DOHH2 (cell line): ENCODE measurements around the gene TMEM267.
"Not testable (repeated sequence)": the region's sequence is repeated elsewhere in the genome, so short reads cannot be mapped to it uniquely, and the experiment has no call there.

Source experiments
- H3F3A ChIP-seq: fragments of 200-600 bp; sonication (generic), shearing (Covaris generic); 2 replicates; pipeline ENCODE4 v1.6.0; 2016; ENCODE audit warnings: antibody characterized with exemption, mild to moderate bottlenecking; ENCODE audit not compliant: control insufficient read depth, insufficient read depth
- H3K27ac ChIP-seq: fragments of 200-600 bp; sonication (generic); 2 replicates; pipeline ENCODE4 v1.5.1; 2014; ENCODE audit warnings: low read depth, mild to moderate bottlenecking, low read length, moderate library complexity
- H3K27me3 ChIP-seq: fragments of 200-600 bp; sonication (generic); 2 replicates; pipeline ENCODE4 v1.6.1; 2014; ENCODE audit warnings: mild to moderate bottlenecking, low read length, mixed read lengths; ENCODE audit not compliant: control insufficient read depth
- H3K36me3 ChIP-seq: fragments of 200-600 bp; sonication (generic); 2 replicates; pipeline ENCODE4 v1.6.1; 2014; ENCODE audit warnings: mild to moderate bottlenecking, low read length, moderate library complexity, mixed read lengths; ENCODE audit not compliant: control insufficient read depth
- H3K4me1 ChIP-seq: fragments of 200-600 bp; sonication (generic); 2 replicates; pipeline ENCODE4 v1.6.1; 2014; ENCODE audit warnings: mild to moderate bottlenecking, low read length, mixed read lengths; ENCODE audit not compliant: control insufficient read depth
- H3K4me2 ChIP-seq: fragments of 200-600 bp; sonication (generic); 2 replicates; pipeline ENCODE4 v1.6.0; 2014; ENCODE audit warnings: mild to moderate bottlenecking, low read length, moderate library complexity
- H3K4me3 ChIP-seq: fragments of 200-600 bp; sonication (generic); 2 replicates; pipeline ENCODE4 v1.5.1; 2014; ENCODE audit warnings: mild to moderate bottlenecking, low read length, mixed read lengths
- H3K79me2 ChIP-seq: fragments of 200-600 bp; sonication (generic); 2 replicates; pipeline ENCODE4 v1.6.1; 2014; ENCODE audit warnings: mild to moderate bottlenecking, low read length, mixed read lengths; ENCODE audit not compliant: control insufficient read depth
- H3K9me2 ChIP-seq: fragments of 200-600 bp; sonication (generic); replicated peaks from 2 replicates; pipeline ENCODE4 v1.6.1; 2014; ENCODE audit warnings: mild to moderate bottlenecking, low read length, mixed read lengths; ENCODE audit not compliant: control insufficient read depth
- H3K9me3 ChIP-seq: fragments of 200-600 bp; sonication (generic); 2 replicates; pipeline ENCODE4 v1.6.1; 2014; ENCODE audit warnings: antibody characterized with exemption, low read length, mixed read lengths; ENCODE audit not compliant: control insufficient read depth, insufficient read depth
- H4K20me1 ChIP-seq: fragments of 200-600 bp; sonication (generic); 2 replicates; pipeline ENCODE4 v1.6.0; 2014; ENCODE audit warnings: low read depth, mild to moderate bottlenecking, antibody characterized with exemption, low read length, moderate library complexity; ENCODE audit not compliant: control insufficient read depth, insufficient read depth
- CTCF ChIP-seq: fragments of 200-600 bp; sonication (generic); IDR thresholded peaks from one replicate; pipeline ENCODE4 v1.5.1; 2014; ENCODE audit warnings: antibody characterized with exemption, mild to moderate bottlenecking, low read depth, low read length; ENCODE audit not compliant: poor library complexity, severe bottlenecking
- EZH2phosphoT487 ChIP-seq: fragments of 200-600 bp; sonication (generic); IDR thresholded peaks from 2 replicates; pipeline ENCODE4 v1.6.1; 2017; ENCODE audit warnings: borderline replicate concordance, mild to moderate bottlenecking, antibody characterized with exemption, low read length, moderate library complexity, mixed read lengths

The TMEM267 gene

GRCh38 chr5:43427306-43427705, 56.4 kb downstream of the TMEM267 start:
- no peaks in the 10 kb centered on the region for H3K79me2 ChIP-seq
- H3K9me2 ChIP-seq = no peaks in the 10 kb centered on the region
- H3K9me3 ChIP-seq = no peaks in the 10 kb centered on the region
- H3K4me2 ChIP-seq = no peak overlapping the region
- H4K20me1 ChIP-seq = no peaks in the 10 kb centered on the region
- H3K4me3 ChIP-seq = no peak overlapping the region
- H3K4me1 ChIP-seq = no peaks in the 10 kb centered on the region
- no peaks in the 10 kb centered on the region for H3K36me3 ChIP-seq
- no peak overlapping the region for H3K27ac ChIP-seq
- no peaks in the 10 kb centered on the region for H3F3A ChIP-seq
- no peaks in the 10 kb centered on the region for H3K27me3 ChIP-seq
- TF ChIP-seq EZH2phosphoT487 (no peak), CTCF (no peak)

- Histone ChIP-seq H3K27ac (no peak overlapping the region), H4K20me1 (no peaks in the 10 kb centered on the region)
These were observed 57.7 kb downstream of the TMEM267 start for GRCh38 chr5:43425983-43426382.

DNA sequence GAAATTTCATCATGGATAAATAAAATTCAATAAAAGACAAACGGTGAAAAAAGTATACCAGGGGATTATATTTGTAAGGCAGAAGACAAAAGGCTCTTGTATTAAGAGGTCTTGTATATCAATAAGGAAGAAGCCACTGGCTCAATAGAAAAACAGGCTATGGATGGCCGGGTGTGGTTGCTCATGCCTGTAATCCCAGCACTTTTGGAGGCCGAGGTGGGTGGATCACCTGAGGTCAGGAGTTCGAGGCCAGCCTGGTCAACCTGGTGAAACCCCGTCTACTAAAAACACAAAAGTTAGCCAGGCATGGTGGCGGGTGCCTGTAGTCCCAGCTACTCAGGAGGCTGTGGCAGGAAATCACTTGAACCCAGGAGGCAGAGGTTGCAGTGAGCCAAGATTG, 60.6 kb downstream of the TMEM267 start:
- H3K79me2 ChIP-seq, H3F3A ChIP-seq, H3K9me3 ChIP-seq, H3K27ac ChIP-seq, H3K4me2 ChIP-seq, H3K36me3 ChIP-seq, H4K20me1 ChIP-seq, H3K4me3 ChIP-seq, H3K4me1 ChIP-seq, H3K9me2 ChIP-seq, H3K27me3 ChIP-seq: not testable (repeated sequence)

More at GRCh38 chr5:43425983-43426382, 57.7 kb downstream of the TMEM267 start:
- no peaks in the 10 kb centered on the region for H3K9me2 ChIP-seq
- no peaks in the 10 kb centered on the region for H3K79me2 ChIP-seq
- no peak overlapping the region for H3K4me3 ChIP-seq
- no peaks in the 10 kb centered on the region for H3K36me3 ChIP-seq
- H3K27me3 ChIP-seq = no peaks in the 10 kb centered on the region
- H3K4me1 ChIP-seq = no peaks in the 10 kb centered on the region
- no peak for TF ChIP-seq EZH2phosphoT487
- TF ChIP-seq CTCF = no peak
- no peak overlapping the region for H3K4me2 ChIP-seq
- no peaks in the 10 kb centered on the region for H3K9me3 ChIP-seq
- H3F3A ChIP-seq = no peaks in the 10 kb centered on the region

DNA sequence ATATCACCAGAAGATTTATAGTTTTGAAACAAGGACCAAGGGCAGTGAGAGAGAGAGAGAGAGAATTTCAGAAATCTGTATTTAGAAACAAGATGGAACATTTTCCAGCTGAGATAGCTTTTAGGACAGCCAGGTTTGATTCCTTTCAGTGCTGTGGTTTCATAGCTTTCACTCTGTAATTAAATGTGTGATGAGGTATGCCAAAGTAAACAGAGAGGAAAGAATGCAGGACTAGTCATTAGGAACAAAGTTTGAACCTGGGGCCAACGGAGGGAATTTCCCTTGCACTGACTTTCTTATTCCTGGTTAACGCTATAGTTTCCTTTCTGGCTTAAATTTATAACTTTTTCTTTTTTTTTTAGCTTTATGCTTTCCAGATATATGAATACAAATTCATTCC, 61.5 kb downstream of the TMEM267 start:
- H3K9me2 ChIP-seq = no peaks in the 10 kb centered on the region
- H4K20me1 ChIP-seq = no peaks in the 10 kb centered on the region
- no peak overlapping the region for H3K4me2 ChIP-seq
- H3K27ac ChIP-seq = no peak overlapping the region
- TF ChIP-seq EZH2phosphoT487 = no peak
- TF ChIP-seq CTCF = no peak
- H3K9me3 ChIP-seq = no peaks in the 10 kb centered on the region
- no peaks in the 10 kb centered on the region for H3K36me3 ChIP-seq
- no peaks in the 10 kb centered on the region for H3K79me2 ChIP-seq
- H3K4me1 ChIP-seq = no peaks in the 10 kb centered on the region
- no peaks in the 10 kb centered on the region for H3K27me3 ChIP-seq
- no peak overlapping the region for H3K4me3 ChIP-seq
- no peaks in the 10 kb centered on the region for H3F3A ChIP-seq
